Measurements from ENCODE around the gene ZNF697. TPM values are rescaled to one million over a fixed set of nuclear protein-coding genes. Genes with fewer than 3 reads are reported as not detected.
A peak's percentile ranks its signal among the peaks of the same experiment; 100 is the strongest.

The ZNF697 gene
- total and polyA plus RNA-seq, 9 of the 15 experiments (the other 6 are each of a cell fraction or from before 2014, with no cell fraction given) = 2.1 to 13.6 (median 8.3) TPM

DNA sequence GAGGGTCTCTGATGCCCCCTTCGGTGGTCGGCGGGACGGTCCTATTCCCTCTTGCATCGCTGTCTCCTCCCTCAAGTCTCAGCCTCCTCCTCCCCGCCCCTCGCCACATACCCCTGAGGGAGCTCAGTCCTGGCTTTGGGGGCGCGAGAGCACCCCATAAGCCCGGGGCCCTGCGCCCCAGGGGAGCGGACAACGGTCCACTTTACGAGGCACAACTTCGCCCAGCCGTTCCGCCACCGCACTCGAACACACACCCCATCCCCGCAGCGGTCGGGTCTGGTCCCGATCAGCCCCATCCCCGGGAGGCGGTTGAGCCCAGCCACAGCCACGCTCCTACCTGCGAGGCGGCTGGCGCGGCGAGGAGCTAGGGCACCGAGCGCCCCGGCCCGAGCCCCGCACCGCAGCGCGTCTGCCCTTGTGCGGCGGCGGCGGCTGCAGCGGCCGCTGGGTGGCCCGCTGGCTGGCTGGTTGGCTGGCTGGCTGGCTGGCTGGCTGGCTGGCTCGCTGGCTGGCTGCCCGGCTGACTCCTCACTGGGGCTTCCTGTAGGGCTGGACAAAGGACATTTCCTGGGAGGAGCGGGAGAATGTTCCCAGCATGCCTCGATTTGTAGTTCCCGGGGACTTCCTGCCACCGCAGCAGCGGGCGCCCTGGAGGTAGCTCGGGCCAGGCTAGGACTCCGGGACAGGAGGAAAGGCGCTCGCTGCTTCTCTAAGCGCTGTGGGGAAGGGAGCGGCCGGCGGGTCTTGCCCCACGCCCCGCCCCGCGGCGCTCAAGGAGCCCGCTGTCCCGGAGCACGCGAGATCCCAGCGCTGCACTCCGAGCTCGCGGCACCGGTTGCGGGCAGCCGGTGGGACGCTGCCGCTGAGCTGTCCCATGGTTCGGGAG, at the start of gene ZNF697 (continued):
- TF ChIP-seq, protein P1, sequence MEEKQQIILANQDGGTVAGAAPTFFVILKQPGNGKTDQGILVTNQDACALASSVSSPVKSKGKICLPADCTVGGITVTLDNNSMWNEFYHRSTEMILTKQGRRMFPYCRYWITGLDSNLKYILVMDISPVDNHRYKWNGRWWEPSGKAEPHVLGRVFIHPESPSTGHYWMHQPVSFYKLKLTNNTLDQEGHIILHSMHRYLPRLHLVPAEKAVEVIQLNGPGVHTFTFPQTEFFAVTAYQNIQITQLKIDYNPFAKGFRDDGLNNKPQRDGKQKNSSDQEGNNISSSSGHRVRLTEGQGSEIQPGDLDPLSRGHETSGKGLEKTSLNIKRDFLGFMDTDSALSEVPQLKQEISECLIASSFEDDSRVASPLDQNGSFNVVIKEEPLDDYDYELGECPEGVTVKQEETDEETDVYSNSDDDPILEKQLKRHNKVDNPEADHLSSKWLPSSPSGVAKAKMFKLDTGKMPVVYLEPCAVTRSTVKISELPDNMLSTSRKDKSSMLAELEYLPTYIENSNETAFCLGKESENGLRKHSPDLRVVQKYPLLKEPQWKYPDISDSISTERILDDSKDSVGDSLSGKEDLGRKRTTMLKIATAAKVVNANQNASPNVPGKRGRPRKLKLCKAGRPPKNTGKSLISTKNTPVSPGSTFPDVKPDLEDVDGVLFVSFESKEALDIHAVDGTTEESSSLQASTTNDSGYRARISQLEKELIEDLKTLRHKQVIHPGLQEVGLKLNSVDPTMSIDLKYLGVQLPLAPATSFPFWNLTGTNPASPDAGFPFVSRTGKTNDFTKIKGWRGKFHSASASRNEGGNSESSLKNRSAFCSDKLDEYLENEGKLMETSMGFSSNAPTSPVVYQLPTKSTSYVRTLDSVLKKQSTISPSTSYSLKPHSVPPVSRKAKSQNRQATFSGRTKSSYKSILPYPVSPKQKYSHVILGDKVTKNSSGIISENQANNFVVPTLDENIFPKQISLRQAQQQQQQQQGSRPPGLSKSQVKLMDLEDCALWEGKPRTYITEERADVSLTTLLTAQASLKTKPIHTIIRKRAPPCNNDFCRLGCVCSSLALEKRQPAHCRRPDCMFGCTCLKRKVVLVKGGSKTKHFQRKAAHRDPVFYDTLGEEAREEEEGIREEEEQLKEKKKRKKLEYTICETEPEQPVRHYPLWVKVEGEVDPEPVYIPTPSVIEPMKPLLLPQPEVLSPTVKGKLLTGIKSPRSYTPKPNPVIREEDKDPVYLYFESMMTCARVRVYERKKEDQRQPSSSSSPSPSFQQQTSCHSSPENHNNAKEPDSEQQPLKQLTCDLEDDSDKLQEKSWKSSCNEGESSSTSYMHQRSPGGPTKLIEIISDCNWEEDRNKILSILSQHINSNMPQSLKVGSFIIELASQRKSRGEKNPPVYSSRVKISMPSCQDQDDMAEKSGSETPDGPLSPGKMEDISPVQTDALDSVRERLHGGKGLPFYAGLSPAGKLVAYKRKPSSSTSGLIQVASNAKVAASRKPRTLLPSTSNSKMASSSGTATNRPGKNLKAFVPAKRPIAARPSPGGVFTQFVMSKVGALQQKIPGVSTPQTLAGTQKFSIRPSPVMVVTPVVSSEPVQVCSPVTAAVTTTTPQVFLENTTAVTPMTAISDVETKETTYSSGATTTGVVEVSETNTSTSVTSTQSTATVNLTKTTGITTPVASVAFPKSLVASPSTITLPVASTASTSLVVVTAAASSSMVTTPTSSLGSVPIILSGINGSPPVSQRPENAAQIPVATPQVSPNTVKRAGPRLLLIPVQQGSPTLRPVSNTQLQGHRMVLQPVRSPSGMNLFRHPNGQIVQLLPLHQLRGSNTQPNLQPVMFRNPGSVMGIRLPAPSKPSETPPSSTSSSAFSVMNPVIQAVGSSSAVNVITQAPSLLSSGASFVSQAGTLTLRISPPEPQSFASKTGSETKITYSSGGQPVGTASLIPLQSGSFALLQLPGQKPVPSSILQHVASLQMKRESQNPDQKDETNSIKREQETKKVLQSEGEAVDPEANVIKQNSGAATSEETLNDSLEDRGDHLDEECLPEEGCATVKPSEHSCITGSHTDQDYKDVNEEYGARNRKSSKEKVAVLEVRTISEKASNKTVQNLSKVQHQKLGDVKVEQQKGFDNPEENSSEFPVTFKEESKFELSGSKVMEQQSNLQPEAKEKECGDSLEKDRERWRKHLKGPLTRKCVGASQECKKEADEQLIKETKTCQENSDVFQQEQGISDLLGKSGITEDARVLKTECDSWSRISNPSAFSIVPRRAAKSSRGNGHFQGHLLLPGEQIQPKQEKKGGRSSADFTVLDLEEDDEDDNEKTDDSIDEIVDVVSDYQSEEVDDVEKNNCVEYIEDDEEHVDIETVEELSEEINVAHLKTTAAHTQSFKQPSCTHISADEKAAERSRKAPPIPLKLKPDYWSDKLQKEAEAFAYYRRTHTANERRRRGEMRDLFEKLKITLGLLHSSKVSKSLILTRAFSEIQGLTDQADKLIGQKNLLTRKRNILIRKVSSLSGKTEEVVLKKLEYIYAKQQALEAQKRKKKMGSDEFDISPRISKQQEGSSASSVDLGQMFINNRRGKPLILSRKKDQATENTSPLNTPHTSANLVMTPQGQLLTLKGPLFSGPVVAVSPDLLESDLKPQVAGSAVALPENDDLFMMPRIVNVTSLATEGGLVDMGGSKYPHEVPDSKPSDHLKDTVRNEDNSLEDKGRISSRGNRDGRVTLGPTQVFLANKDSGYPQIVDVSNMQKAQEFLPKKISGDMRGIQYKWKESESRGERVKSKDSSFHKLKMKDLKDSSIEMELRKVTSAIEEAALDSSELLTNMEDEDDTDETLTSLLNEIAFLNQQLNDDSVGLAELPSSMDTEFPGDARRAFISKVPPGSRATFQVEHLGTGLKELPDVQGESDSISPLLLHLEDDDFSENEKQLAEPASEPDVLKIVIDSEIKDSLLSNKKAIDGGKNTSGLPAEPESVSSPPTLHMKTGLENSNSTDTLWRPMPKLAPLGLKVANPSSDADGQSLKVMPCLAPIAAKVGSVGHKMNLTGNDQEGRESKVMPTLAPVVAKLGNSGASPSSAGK (IDR thresholded peaks at IDR 0.05) = no peak
- TF ChIP-seq CBFA2T3 (IDR thresholded peaks at IDR 0.05) (no peak), ZBTB8A (IDR thresholded peaks at IDR 0.05; ENCODE audit: partially characterized antibody) (no peak), HEY1 (CRISPR knock-in tag; IDR thresholded peaks at IDR 0.05; ENCODE audit: borderline replicate concordance) (no peak), RBM25 (IDR thresholded peaks at IDR 0.05; ENCODE audit: low read depth, low read length, severe bottlenecking) (peak; percentile 81), TAF1 (IDR thresholded peaks at IDR 0.05; ENCODE audit: control insufficient read depth, extremely low read depth, insufficient read depth, low read length, severe bottlenecking) (peak; percentile 61), SMAD2 (IDR thresholded peaks at IDR 0.05; ENCODE audit: low read depth, low read length) (no peak), MECOM (CRISPR knock-in tag; IDR thresholded peaks at IDR 0.05) (no peak), KLF10 (CRISPR knock-in tag; IDR thresholded peaks at IDR 0.05) (no peak), NBN (IDR thresholded peaks at IDR 0.05; ENCODE audit: low read depth) (no peak), HCFC1 (IDR thresholded peaks at IDR 0.05; ENCODE audit: low read depth, low read length) (peak; percentile 89), GTF2E2 (tag; IDR thresholded peaks at IDR 0.05) (peak; percentile 24; the same call in 1 of the 2 replicates), ZNF253 (CRISPR knock-in tag; conservative IDR thresholded peaks at IDR 0.05) (no peak), GTF2A2 (tag; IDR thresholded peaks at IDR 0.05) (no peak)
- TF ChIP-seq, protein P2, sequence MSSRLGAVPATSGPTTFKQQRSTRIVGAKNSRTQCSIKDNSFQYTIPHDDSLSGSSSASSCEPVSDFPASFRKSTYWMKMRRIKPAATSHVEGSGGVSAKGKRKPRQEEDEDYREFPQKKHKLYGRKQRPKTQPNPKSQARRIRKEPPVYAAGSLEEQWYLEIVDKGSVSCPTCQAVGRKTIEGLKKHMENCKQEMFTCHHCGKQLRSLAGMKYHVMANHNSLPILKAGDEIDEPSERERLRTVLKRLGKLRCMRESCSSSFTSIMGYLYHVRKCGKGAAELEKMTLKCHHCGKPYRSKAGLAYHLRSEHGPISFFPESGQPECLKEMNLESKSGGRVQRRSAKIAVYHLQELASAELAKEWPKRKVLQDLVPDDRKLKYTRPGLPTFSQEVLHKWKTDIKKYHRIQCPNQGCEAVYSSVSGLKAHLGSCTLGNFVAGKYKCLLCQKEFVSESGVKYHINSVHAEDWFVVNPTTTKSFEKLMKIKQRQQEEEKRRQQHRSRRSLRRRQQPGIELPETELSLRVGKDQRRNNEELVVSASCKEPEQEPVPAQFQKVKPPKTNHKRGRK (tag; IDR thresholded peaks at IDR 0.05) = no peak
